Activated CD8-positive, alpha-beta memory T cell treated with anti-CD3 and anti-CD28 coated beads, Interleukin-2, amount 10 ng/mL, durations not matched to agents 7 days and 5 days (primary cell): ENCODE data around the gene FER. TPM values are rescaled to one million over a fixed set of nuclear protein-coding genes. Genes with fewer than 3 reads are reported as not detected.
"Not testable (repeated sequence)": the region's sequence is repeated elsewhere in the genome, so short reads cannot be mapped to it uniquely, and the experiment has no call there.

ENCODE experiments used
- ATAC-seq: fragments of 150-1000 bp; cut with Tn5 transposase; one replicate; pipeline ENCODE4 v1.10.0; 2021; ENCODE audit warnings: moderate library complexity
- CTCF ChIA-PET: fragments of 350-600 bp; sonication (Branson Sonifier 250); formaldehyde crosslinking; loops from one replicate; lab custom pipeline; 2021; ENCODE audit warnings: antibody characterized with exemption; lab: Charles Lee
- DNase-seq: peaks from one replicate; pipeline ENCODE4 v3.0.0-alpha.2; 2020
- H3K27ac Mint-ChIP-seq: one replicate; pipeline ENCODE4 v1.8.0; 2021; ENCODE audit warnings: mild to moderate bottlenecking, mixed read lengths
- H3K27me3 Mint-ChIP-seq: one replicate; pipeline ENCODE4 v1.8.0; 2021; ENCODE audit warnings: mixed read lengths
- H3K36me3 Mint-ChIP-seq: one replicate; pipeline ENCODE4 v1.8.0; 2021; ENCODE audit warnings: mild to moderate bottlenecking, mixed read lengths
- H3K4me1 Mint-ChIP-seq: one replicate; pipeline ENCODE4 v1.8.0; 2021; ENCODE audit warnings: mixed read lengths
- H3K4me3 Mint-ChIP-seq: one replicate; pipeline ENCODE4 v1.8.0; 2021; ENCODE audit warnings: mild to moderate bottlenecking, moderate library complexity, mixed read lengths
- H3K9me3 Mint-ChIP-seq: one replicate; pipeline ENCODE4 v1.8.0; 2022; ENCODE audit warnings: low read depth, mixed read lengths
- total RNA-seq, 2 experiments: library from RNA; stranded (reverse); gene quantifications; one replicate each; pipeline ENCODE4 v1.2.3, GENCODE V29; 2021

Gene FER
- total RNA-seq, 2 experiments from 2014 or later: 9.0 to 11.7 TPM

DNA sequence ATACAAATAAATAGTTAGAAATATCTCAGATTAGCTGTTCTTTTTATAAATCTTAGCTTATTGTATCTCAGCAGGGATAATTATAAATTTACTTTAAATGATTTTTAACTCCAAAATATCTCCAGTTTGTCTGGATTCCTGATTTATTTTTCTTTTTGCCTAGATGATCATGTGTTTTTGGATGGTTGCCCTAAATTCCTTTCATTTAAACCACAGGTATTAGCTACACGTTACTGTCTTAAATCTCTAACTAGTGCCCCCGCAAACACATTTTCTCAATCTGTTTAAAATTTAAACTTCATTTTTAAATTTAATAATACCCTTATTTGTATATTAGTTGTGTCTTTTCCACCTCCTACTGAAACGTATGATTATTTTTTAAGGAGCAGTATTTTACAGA, 5.6 kb downstream of the FER start:
- Mint-ChIP-seq H3K27ac (no peak overlapping the region), H3K27me3 (peaks cover 2% of the 10 kb centered on the region), H3K36me3 (no peaks in the 10 kb centered on the region), H3K4me3 (no peak overlapping the region), H3K9me3 (no peaks in the 10 kb centered on the region), H3K4me1 (peaks cover 13% of the 10 kb centered on the region)
- CTCF ChIA-PET: no interaction called here
- ATAC-seq (no peak), DNase-seq (no peak)

DNA sequence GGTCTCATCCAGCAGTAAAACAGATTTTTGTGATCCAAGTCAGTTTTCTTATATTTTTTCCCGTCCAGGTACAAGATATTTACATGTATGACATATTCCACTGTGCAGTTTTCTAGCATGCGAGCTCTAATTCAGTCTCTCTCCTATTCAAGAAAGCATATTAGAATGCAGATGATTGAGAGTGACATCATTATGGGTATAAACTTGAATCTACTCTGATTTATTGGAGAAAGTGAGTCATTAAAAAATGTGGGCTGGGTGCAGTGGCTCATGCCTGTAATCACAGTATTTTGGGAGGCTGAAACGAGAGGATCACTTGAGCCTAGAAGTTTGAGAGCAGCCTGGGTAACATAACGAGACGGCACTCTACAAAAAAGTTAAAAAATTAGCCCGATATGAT, 6.2 kb downstream of the FER start:
- Mint-ChIP-seq H3K36me3 (no peaks in the 10 kb centered on the region), H3K27me3 (peaks cover 2% of the 10 kb centered on the region), H3K4me3 (no peak overlapping the region), H3K27ac (no peak overlapping the region), H3K4me1 (peaks cover 13% of the 10 kb centered on the region), H3K9me3 (no peaks in the 10 kb centered on the region)
- DNase-seq (no peak), ATAC-seq (no peak)
- CTCF ChIA-PET: no interaction called here

DNA sequence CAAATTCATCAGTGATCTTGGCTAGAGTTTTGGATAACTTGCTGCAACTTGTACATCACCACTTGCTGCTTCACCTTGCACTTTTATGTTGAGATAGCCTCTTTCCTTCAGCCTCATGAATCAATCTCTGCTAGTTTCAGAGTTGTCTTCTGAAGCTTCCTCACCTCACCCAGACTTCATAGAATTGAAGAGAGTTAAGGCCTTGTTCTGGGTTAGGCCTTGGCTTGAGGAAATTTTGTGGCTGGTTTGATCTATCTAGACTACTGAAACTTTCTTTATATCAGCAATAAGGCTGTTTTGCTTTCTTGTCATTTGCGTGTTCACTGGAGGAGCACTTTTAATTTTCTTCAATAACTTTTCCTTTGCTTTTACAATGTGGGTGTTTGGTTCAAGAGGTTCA, 12.8 kb downstream of the FER start:
- CTCF ChIA-PET: no interaction called here
- H3K9me3 Mint-ChIP-seq: no peaks in the 10 kb centered on the region
- peaks cover 5% of the 10 kb centered on the region for H3K36me3 Mint-ChIP-seq
- H3K4me3 Mint-ChIP-seq: no peak overlapping the region
- H3K27me3 Mint-ChIP-seq: no peaks in the 10 kb centered on the region
- ATAC-seq (no peak), DNase-seq (no peak)
- H3K27ac Mint-ChIP-seq: no peak overlapping the region
- peaks cover 4% of the 10 kb centered on the region for H3K4me1 Mint-ChIP-seq

DNA sequence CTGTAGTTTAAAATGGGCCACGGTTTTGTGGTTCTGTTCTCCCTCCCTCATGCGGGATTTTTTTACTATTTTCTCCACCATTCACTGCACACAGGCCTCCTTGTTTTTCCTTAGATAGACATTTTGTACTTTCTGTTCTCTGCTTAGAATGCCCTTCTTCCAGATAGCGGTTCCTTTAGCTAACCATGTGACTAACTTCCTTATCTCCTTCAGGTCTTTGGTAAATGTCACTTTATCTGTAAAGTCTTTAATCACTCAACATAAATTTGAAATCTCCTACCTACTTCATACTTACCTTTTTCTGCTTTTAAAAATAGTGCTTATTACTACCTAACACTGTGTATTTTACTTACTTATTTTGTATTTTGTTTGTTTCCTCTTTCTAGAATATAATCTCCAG, 15.0 kb downstream of the FER start:
- Mint-ChIP-seq H3K4me1 (peaks cover 4% of the 10 kb centered on the region), H3K27me3 (no peaks in the 10 kb centered on the region), H3K27ac (no peak overlapping the region), H3K36me3 (peaks cover 6% of the 10 kb centered on the region), H3K4me3 (no peak overlapping the region), H3K9me3 (no peaks in the 10 kb centered on the region)
- DNase-seq (no peak), ATAC-seq (no peak)
- CTCF ChIA-PET: no interaction called here

- no peak for ATAC-seq
- H3K27me3 Mint-ChIP-seq: no peaks in the 10 kb centered on the region
- no peak overlapping the region for H3K27ac Mint-ChIP-seq
- no peak overlapping the region for H3K4me3 Mint-ChIP-seq
- peaks cover 4% of the 10 kb centered on the region for H3K4me1 Mint-ChIP-seq
- peaks cover 6% of the 10 kb centered on the region for H3K36me3 Mint-ChIP-seq
- CTCF ChIA-PET: no interaction called here
- no peak for DNase-seq
- H3K9me3 Mint-ChIP-seq: no peaks in the 10 kb centered on the region
These were observed 15.7 kb downstream of the FER start for GRCh38 chr5:108763222-108763916.

GRCh38 chr5:108765647-108766046, 17.9 kb downstream of the FER start:
- CTCF ChIA-PET: no interaction called here
- Mint-ChIP-seq H3K9me3 (no peaks in the 10 kb centered on the region), H3K4me3 (no peak overlapping the region), H3K4me1 (peaks cover 14% of the 10 kb centered on the region), H3K36me3 (peaks cover 5% of the 10 kb centered on the region), H3K27me3 (no peaks in the 10 kb centered on the region), H3K27ac (no peak overlapping the region)
- DNase-seq (no peak), ATAC-seq (no peak)

- H3K27ac Mint-ChIP-seq, CTCF ChIA-PET, ATAC-seq, H3K36me3 Mint-ChIP-seq, H3K27me3 Mint-ChIP-seq, H3K4me3 Mint-ChIP-seq, H3K9me3 Mint-ChIP-seq, DNase-seq: not testable (repeated sequence)
- H3K4me1 Mint-ChIP-seq: peaks cover 14% of the 10 kb centered on the region
These were observed 19.2 kb downstream of the FER start for GRCh38 chr5:108766916-108767315.

- CTCF ChIA-PET: no interaction called here
- Mint-ChIP-seq H3K9me3 (peaks cover 3% of the 10 kb centered on the region), H3K4me3 (peak overlapping the region; percentile 20), H3K36me3 (peaks cover 14% of the 10 kb centered on the region), H3K27me3 (no peaks in the 10 kb centered on the region), H3K4me1 (peaks cover 10% of the 10 kb centered on the region), H3K27ac (peak overlapping the region; percentile 41)
- no peak for DNase-seq
- ATAC-seq: peak; percentile 77
These were observed 21.7 kb downstream of the FER start for GRCh38 chr5:108769352-108769751.

- Mint-ChIP-seq H3K27ac (no peak overlapping the region), H3K36me3 (peaks cover 21% of the 10 kb centered on the region), H3K27me3 (no peaks in the 10 kb centered on the region), H3K4me1 (peaks cover 10% of the 10 kb centered on the region), H3K4me3 (no peak overlapping the region), H3K9me3 (peaks cover 7% of the 10 kb centered on the region)
- no peak for DNase-seq
- CTCF ChIA-PET: no interaction called here
- ATAC-seq: no peak
These were observed 24.9 kb downstream of the FER start for GRCh38 chr5:108772626-108773025.

DNA sequence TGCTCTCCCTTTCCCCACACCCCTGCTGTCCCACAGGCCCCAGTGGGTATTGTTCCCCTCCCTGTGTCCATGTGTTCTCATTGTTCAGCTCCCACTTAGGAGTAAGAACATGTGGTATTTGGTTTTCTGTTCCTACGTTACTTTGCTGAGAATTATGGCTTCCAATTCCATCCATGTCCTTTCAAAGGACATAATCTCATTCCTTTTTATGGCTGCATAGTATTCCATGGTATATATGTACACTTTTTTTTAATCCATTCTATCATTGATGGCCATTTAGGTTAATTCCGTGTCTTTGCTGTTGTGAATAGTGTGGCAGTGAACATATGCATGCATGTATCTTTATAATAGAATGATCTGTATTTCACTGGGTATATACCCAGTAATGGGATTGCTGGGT, 25.6 kb downstream of the FER start:
- Mint-ChIP-seq H3K36me3 (peaks cover 22% of the 10 kb centered on the region), H3K27me3 (no peaks in the 10 kb centered on the region), H3K4me3 (no peak overlapping the region), H3K9me3 (peaks cover 7% of the 10 kb centered on the region), H3K4me1 (peaks cover 10% of the 10 kb centered on the region), H3K27ac (no peak overlapping the region)
- DNase-seq (no peak), ATAC-seq (no peak)
- CTCF ChIA-PET: no interaction called here

- H3K36me3 Mint-ChIP-seq: peaks cover 22% of the 10 kb centered on the region
- DNase-seq, H3K4me1 Mint-ChIP-seq, H3K27ac Mint-ChIP-seq, ATAC-seq, H3K27me3 Mint-ChIP-seq, CTCF ChIA-PET, H3K9me3 Mint-ChIP-seq, H3K4me3 Mint-ChIP-seq: not testable (repeated sequence)
These were observed 26.4 kb downstream of the FER start for GRCh38 chr5:108774079-108774478.

DNA sequence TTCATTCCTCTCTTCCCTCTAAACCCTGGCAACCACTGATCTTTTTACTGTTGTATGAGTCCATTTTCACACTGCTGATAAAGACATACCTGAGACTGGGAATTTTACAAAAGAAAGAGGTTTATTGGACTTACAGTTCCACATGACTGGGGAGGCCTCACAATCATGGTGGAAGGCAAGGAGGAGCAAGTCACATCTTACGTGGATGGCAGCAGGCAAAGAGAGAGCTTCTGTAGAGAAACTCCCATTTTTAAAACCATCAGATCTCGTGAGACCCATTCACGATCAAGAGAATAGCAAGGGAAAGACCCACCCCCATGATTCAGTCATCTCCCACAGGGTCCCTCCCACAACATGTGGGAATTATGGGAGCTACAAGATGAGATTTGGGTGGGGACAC, 29.9 kb downstream of the FER start:
- H3K4me3 Mint-ChIP-seq, H3K27ac Mint-ChIP-seq, H3K27me3 Mint-ChIP-seq, CTCF ChIA-PET, H3K4me1 Mint-ChIP-seq, ATAC-seq, DNase-seq, H3K9me3 Mint-ChIP-seq: not testable (repeated sequence)
- peaks cover 21% of the 10 kb centered on the region for H3K36me3 Mint-ChIP-seq

DNA sequence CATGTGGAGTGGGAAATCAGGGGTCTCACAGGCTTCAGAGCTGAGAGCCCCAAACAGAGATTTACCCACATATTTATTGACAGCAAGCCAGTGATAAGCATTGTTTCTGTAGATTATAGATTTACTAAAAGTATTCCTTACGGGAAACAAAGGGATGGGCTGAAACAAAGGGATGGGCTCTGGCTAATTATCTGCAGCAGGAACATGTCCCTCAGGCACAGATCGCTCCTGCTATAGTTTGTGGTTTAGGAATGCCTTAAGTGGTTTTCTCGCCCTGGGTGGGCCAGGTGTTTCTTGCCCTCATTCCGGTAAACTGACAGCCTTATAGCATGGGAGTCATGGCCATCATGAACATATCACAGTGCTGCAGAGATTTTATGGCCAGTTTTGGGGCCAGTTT, 36.9 kb downstream of the FER start:
- H3K4me1 Mint-ChIP-seq, H3K4me3 Mint-ChIP-seq, H3K27ac Mint-ChIP-seq, CTCF ChIA-PET, H3K36me3 Mint-ChIP-seq, ATAC-seq, H3K27me3 Mint-ChIP-seq, H3K9me3 Mint-ChIP-seq, DNase-seq: not testable (repeated sequence)

GRCh38 chr5:108786806-108787483, 39.2 kb downstream of the FER start:
- Mint-ChIP-seq H3K4me1 (no peaks in the 10 kb centered on the region), H3K4me3 (no peak overlapping the region), H3K36me3 (peaks cover 10% of the 10 kb centered on the region), H3K27ac (no peak overlapping the region), H3K27me3 (no peaks in the 10 kb centered on the region), H3K9me3 (peaks cover 2% of the 10 kb centered on the region)
- DNase-seq (no peak), ATAC-seq (no peak)
- CTCF ChIA-PET: no interaction called here
